BLaER1 treated with 17β-estradiol and CSF1 and Interleukin-3, amounts not matched to agents 10 nM and 100 nM (cell line): ENCODE results near the gene MLIP.

Experiments used
- H3K27ac ChIP-seq, 11 experiments: shearing (Covaris generic); formaldehyde crosslinking; 2 replicates each; pipeline ENCODE4 v1.8.1; 2022
- H3K27me3 ChIP-seq, 11 experiments: shearing (Covaris generic); formaldehyde crosslinking; 2 replicates each; pipeline ENCODE4 v1.8.1; 2022
- H3K36me3 ChIP-seq, 11 experiments: shearing (Covaris generic); formaldehyde crosslinking; 2 replicates each; pipeline ENCODE4 v1.8.1; 2022
- H3K4me1 ChIP-seq, 10 experiments: shearing (Covaris generic); formaldehyde crosslinking; 2 replicates each; pipeline ENCODE4 v1.8.1; 2022
- H3K4me2 ChIP-seq, 11 experiments: shearing (Covaris generic); formaldehyde crosslinking; 2 replicates each; pipeline ENCODE4 v1.8.1; 2022
- H3K4me3 ChIP-seq, 10 experiments: shearing (Covaris generic); formaldehyde crosslinking; 2 replicates each; pipeline ENCODE4 v1.8.1; 2022
- H3K9ac ChIP-seq, 11 experiments: shearing (Covaris generic); formaldehyde crosslinking; 2 replicates each; pipeline ENCODE4 v1.8.1; 2022
- H3K9me3 ChIP-seq, 11 experiments: shearing (Covaris generic); formaldehyde crosslinking; replicated peaks in 1 of 11; 2 replicates each; pipeline ENCODE4 v1.8.1; 2022
- H4K20me1 ChIP-seq, 11 experiments: shearing (Covaris generic); formaldehyde crosslinking; 2 replicates each; pipeline ENCODE4 v1.8.1; 2022
- Cebpa-rat ChIP-seq, 11 experiments: shearing (Covaris generic); IDR thresholded peaks; 2 replicates each; pipeline ENCODE4 v1.8.1; 2022

The MLIP gene

GRCh38 chr6:54252496-54252895, 141.3 kb downstream of the MLIP start:
- H3K9me3 ChIP-seq = no peaks in the 10 kb centered on the region
- H3K9ac ChIP-seq = no peak overlapping the region
- no peak overlapping the region for H3K27ac ChIP-seq
- no peaks in the 10 kb centered on the region for H3K27me3 ChIP-seq
- peaks cover 0 to 16% (median 11%) of the 10 kb centered on the region in 10 experiments; a peak in 8 of 20 replicates for H3K4me1 ChIP-seq
- H4K20me1 ChIP-seq = no peaks in the 10 kb centered on the region
- H3K36me3 ChIP-seq = no peaks in the 10 kb centered on the region
- H3K4me3 ChIP-seq = no peak overlapping the region
- no peak overlapping the region for H3K4me2 ChIP-seq
- TF ChIP-seq Cebpa-rat (IDR thresholded peaks at IDR 0.05) = no peak

- H3K27ac ChIP-seq = no peak overlapping the region
- TF ChIP-seq Cebpa-rat (IDR thresholded peaks at IDR 0.05) = no peak
- H4K20me1 ChIP-seq = no peaks in the 10 kb centered on the region
- peaks cover 0 to 15% (median 11%) of the 10 kb centered on the region in 10 experiments; a peak in 8 of 20 replicates for H3K4me1 ChIP-seq
- no peak overlapping the region for H3K4me2 ChIP-seq
- no peak overlapping the region for H3K4me3 ChIP-seq
- H3K36me3 ChIP-seq = no peaks in the 10 kb centered on the region
- H3K9ac ChIP-seq = no peak overlapping the region
- H3K9me3 ChIP-seq = no peaks in the 10 kb centered on the region
- no peaks in the 10 kb centered on the region for H3K27me3 ChIP-seq
These were observed 141.7 kb downstream of the MLIP start for GRCh38 chr6:54252916-54253315.

DNA sequence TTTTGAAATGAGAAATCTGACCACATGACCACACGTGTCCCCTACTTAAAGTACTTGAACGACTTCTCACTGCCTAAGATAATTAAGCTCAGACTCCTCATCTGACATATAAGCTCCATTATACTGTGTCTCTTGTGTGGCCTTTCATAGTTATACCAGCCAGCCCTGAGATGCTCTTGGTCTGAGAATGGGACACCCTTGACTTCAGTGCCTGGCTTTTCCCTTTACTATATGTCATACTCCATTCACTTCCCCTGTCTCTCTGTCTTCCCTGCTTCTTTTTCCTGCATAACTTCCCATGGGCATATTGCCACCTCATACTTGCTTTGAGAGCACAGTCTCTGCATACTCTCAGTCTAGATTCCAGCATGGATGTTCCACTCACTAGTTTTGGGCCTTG, 143.6 kb downstream of the MLIP start:
- Histone ChIP-seq H3K4me1 (no peaks in the 10 kb centered on the region), H3K4me3 (no peak overlapping the region), H3K9ac (no peak overlapping the region), H3K4me2 (no peak overlapping the region), H3K27ac (no peak overlapping the region), H4K20me1 (no peaks in the 10 kb centered on the region), H3K27me3 (no peaks in the 10 kb centered on the region), H3K36me3 (no peaks in the 10 kb centered on the region), H3K9me3 (no peaks in the 10 kb centered on the region)
- no peak for TF ChIP-seq Cebpa-rat (IDR thresholded peaks at IDR 0.05)

GRCh38 chr6:54255886-54256285, 144.6 kb downstream of the MLIP start:
- no peaks in the 10 kb centered on the region for H3K36me3 ChIP-seq
- H3K9ac ChIP-seq = no peak overlapping the region
- H3K27me3 ChIP-seq = no peaks in the 10 kb centered on the region
- H3K4me1 ChIP-seq = no peaks in the 10 kb centered on the region
- no peaks in the 10 kb centered on the region for H3K9me3 ChIP-seq
- no peaks in the 10 kb centered on the region for H4K20me1 ChIP-seq
- no peak for TF ChIP-seq Cebpa-rat (IDR thresholded peaks at IDR 0.05)
- no peak overlapping the region for H3K4me2 ChIP-seq
- H3K27ac ChIP-seq = no peak overlapping the region
- no peak overlapping the region for H3K4me3 ChIP-seq

DNA sequence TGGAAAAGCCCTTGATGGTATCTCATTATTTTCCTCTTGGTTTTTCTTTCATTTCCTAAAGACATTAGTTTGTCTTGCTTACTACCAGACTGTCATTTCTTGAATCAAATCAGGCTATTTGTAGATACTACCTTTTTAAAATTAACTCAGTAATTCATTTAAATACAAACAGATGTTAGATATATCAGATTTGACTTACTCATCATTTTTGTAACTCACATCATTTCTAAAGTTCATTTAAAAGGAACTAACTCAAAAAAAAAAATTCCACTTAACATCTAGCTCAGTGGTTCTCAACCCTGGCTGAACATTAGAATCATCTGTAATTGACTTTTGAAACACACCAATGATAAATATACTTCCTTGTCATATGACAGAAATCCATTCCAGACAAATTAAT, 148.8 kb downstream of the MLIP start:
- no peaks in the 10 kb centered on the region for H3K27me3 ChIP-seq
- no peak for TF ChIP-seq Cebpa-rat (IDR thresholded peaks at IDR 0.05)
- no peak overlapping the region for H3K4me2 ChIP-seq
- H3K9me3 ChIP-seq = no peaks in the 10 kb centered on the region
- no peaks in the 10 kb centered on the region for H3K36me3 ChIP-seq
- no peak overlapping the region for H3K27ac ChIP-seq
- no peaks in the 10 kb centered on the region for H4K20me1 ChIP-seq
- no peak overlapping the region for H3K4me3 ChIP-seq
- H3K4me1 ChIP-seq = no peaks in the 10 kb centered on the region
- no peak overlapping the region for H3K9ac ChIP-seq

- Histone ChIP-seq H3K27ac (no peak overlapping the region), H3K4me2 (no peak overlapping the region), H3K4me3 (no peak overlapping the region), H3K27me3 (no peaks in the 10 kb centered on the region), H3K9me3 (no peaks in the 10 kb centered on the region), H3K36me3 (no peaks in the 10 kb centered on the region), H3K4me1 (no peaks in the 10 kb centered on the region), H4K20me1 (no peaks in the 10 kb centered on the region), H3K9ac (no peak overlapping the region)
- TF ChIP-seq Cebpa-rat (IDR thresholded peaks at IDR 0.05) = no peak
These were observed 151.3 kb downstream of the MLIP start for GRCh38 chr6:54262499-54262898.

DNA sequence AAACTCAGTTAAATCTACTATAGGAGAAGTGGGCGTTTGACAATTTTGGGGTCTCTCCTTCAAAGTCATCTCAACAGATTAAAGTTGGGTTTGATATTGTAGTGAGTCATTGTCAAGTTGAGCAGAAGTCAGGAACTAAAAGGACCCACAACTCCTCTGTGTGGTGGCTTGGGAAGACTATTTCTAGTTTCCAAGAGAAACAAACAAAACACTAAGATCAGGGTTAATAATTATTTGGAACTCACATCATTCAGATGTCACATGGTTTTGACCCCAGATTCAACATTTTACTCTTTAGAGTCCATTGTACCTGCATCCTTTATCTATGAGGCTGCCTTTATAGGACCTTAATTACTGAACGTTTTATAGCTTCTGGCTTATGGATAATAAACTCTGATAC, 151.7 kb downstream of the MLIP start:
- Histone ChIP-seq H3K4me3 (no peak overlapping the region), H4K20me1 (no peaks in the 10 kb centered on the region), H3K4me1 (no peaks in the 10 kb centered on the region), H3K27ac (no peak overlapping the region), H3K27me3 (no peaks in the 10 kb centered on the region), H3K4me2 (no peak overlapping the region), H3K36me3 (no peaks in the 10 kb centered on the region), H3K9ac (no peak overlapping the region), H3K9me3 (no peaks in the 10 kb centered on the region)
- no peak for TF ChIP-seq Cebpa-rat (IDR thresholded peaks at IDR 0.05)

GRCh38 chr6:54264581-54265272, 153.5 kb downstream of the MLIP start:
- no peaks in the 10 kb centered on the region for H3K36me3 ChIP-seq
- no peak overlapping the region for H3K4me2 ChIP-seq
- no peak for TF ChIP-seq Cebpa-rat (IDR thresholded peaks at IDR 0.05)
- H3K4me3 ChIP-seq = no peak overlapping the region
- no peaks in the 10 kb centered on the region for H4K20me1 ChIP-seq
- H3K27me3 ChIP-seq = no peaks in the 10 kb centered on the region
- H3K27ac ChIP-seq = no peak overlapping the region
- H3K9ac ChIP-seq = no peak overlapping the region
- no peaks in the 10 kb centered on the region for H3K9me3 ChIP-seq
- H3K4me1 ChIP-seq = no peaks in the 10 kb centered on the region

DNA sequence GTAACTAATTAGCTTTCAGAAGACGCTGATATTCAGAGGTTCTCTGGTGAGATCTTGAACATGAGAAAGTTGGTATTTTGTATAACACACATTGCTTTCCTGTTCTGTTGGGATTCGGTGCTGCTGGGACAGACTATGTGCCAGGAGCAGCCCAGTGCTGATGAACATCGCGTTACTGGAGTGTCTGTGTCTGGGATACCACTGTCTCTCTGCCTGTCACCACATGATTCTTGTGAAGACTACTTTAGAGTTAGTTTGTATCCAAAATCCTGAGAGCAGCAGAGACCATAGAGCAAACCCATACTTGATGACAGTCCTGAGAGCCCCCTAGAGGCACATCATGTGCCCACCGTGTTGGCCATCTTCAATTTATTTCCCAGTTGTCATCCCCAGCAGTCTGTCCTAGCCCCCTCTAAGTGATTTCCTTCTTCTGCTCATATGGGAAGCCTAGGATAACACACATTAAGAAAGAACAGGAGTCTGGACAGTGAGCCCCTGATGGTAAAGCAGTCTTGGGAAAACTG, 155.2 kb downstream of the MLIP start:
- no peaks in the 10 kb centered on the region for H3K27me3 ChIP-seq
- H3K4me2 ChIP-seq = no peak overlapping the region
- H3K27ac ChIP-seq = no peak overlapping the region
- no peaks in the 10 kb centered on the region for H3K36me3 ChIP-seq
- H3K4me3 ChIP-seq = no peak overlapping the region
- no peak for TF ChIP-seq Cebpa-rat (IDR thresholded peaks at IDR 0.05)
- no peaks in the 10 kb centered on the region for H3K9me3 ChIP-seq
- no peak overlapping the region for H3K9ac ChIP-seq
- no peaks in the 10 kb centered on the region for H3K4me1 ChIP-seq
- H4K20me1 ChIP-seq = no peaks in the 10 kb centered on the region

GRCh38 chr6:54267798-54268197, 156.6 kb downstream of the MLIP start:
- TF ChIP-seq Cebpa-rat (IDR thresholded peaks at IDR 0.05) = no peak
- H3K27me3 ChIP-seq = no peaks in the 10 kb centered on the region

More at GRCh38 chr6:54267798-54268197, 156.6 kb downstream of the MLIP start:
- no peaks in the 10 kb centered on the region for H4K20me1 ChIP-seq
- H3K4me1 ChIP-seq = no peaks in the 10 kb centered on the region
- no peak overlapping the region for H3K4me2 ChIP-seq
- H3K36me3 ChIP-seq = no peaks in the 10 kb centered on the region
- no peak overlapping the region for H3K4me3 ChIP-seq
- H3K9me3 ChIP-seq = no peaks in the 10 kb centered on the region
- no peak overlapping the region for H3K27ac ChIP-seq
- H3K9ac ChIP-seq = no peak overlapping the region
